GM18517 (cell line): ENCODE data around the gene PLXNB3.

ENCODE experiments used
- ATAC-seq: cut with Tn5 transposase; IDR thresholded peaks from one replicate; pipeline ENCODE4 v1.9.1; 2021; ENCODE audit warnings: mild to moderate bottlenecking, moderate library complexity; ENCODE audit not compliant: unreplicated experiment

Gene PLXNB3

DNA sequence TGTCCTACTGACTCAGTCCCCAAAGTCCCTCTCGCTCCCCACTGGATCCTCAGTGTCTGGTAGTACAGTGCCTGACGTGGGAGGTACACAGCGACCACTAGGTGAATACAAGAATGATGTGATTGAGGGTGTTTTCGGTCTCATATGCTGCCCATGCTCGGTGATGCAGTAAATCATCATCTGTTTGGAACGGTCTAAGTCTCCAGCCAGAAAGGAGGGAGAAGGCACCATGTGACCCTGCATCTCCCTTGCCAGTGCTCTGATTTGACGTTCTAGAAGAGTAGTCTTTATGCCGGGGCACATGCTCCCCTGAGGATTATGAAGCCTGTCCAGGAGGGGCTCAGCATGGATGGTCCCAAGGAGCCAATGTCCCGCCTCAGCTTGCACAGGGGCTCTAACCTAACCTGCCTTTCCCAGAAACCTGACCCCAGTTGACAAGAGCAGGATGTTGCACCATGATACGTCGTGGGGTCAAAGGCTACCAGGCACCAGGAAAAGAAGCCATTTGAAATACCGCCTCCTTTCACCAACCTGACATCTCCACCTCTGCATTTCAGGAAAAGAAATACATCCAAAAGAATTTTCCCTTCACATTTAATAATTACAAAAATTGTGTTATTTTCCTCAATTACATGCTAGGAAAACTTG lies 13.8 kb upstream of the PLXNB3 start:
- no peak for ATAC-seq

DNA sequence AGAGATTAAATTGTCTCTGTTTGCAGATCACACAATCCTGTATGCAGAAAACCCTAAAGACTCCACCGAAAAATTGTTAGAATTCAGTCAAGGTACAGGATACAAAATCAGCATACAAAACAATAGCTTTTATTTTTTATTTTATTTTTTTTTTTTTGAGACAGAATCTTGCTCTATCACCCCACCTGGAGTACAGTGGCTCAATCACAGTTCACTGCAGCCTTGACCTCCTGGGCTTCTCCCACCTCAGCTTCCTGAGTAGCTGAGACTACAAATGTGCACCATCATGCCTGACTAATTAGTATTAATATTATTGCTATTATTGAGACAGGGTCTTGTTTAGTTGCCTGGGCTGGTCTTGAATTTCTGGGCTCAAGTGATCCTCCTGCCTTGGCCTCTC lies 8.9 kb upstream of the PLXNB3 start:
- no peak for ATAC-seq

DNA sequence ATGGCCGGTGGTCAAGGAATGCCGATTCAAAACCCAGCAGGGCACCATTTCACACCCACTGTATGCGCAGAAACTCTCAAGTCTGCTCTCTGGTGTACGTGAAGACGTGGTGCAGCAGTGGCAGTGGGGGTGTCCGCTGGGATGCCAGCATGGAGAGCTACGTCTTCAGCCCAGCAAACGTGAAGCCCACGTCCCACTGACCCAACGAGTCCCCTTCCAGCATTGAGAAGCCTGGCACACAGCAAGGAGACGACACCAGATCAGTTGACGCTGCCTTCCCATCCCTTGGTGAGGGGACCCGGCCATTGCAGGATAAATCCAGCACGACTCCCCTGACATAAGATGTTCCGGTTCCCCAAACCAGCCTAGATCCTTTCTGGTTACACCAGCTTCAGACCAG lies 2.2 kb upstream of the PLXNB3 start:
- ATAC-seq = no peak

DNA sequence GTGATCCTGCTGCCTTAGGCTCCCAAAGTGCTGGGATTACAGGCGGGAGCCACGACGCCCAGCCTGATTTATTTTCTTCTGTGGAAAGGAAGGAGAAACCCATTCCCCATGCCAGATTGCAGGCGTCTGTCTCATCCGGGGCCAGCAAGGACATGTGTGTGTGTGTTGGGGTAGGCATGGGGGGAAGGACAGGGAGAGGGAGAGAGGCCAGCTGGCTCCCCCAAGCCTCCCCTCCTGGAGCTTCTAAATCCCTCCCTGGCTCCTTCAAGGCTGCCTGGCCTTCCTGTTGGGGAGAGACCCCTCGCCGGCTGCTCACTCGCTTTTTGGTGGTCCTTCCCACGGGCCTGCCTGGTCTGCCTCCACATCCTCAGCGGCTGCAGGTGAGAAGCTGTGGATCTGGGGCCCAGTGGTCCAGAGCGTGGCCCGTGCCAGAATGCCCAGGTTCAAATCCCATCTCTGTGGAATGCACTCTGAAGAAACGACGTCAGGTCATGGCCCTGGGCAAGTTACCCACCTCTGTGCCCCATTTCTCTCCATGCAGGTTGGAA lies 1.3 kb upstream of the PLXNB3 start:
- no peak for ATAC-seq

DNA sequence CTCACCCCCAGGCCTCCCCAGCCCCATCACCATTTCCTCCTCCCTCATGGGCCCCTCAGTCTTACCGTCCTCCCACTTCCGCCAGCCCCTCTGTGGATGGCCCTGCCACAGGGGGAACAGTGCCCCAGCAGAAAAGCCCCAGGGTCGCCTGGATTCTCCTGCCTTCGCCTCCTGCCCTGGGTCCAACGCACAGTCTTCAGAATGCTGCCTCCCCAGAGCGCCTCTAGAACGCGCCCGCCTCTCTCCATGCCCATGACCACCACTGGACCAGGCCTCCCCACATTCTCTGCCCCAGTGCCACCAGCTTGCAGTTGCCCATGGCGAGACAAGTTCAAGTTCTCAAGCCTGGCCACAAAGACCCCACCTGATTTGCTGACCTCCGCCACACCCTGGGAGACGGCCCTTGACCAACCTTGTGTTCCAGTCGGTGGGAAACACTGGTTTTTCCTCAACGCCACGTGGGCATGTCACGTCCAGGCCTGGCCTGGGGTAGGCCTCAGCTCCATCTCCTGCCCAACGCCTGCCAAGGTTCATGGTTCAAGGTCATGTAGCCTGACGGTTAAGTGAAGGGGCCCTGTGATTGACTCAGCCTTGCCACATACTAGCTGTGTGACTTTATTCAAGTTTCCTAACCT lies 634 bp upstream of the PLXNB3 start:
- ATAC-seq = no peak

DNA sequence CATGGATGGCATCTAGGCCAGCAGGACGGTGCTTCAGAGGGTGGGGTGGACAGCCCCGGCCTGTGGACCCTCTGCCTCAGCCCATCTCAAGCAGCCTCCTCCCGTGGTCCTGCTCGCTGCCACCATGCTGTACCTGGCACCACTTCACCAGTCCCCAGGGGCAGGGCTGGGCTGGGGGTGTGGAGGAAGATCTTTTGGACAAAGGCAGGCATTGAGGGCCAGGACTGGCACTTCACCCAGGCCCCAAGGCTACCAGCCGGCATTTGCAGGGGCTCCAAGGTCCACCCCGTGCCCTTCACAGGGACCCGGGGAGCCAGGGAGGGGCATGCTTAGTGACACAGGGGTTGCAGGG lies 713 bp downstream of the PLXNB3 start:
- no peak for ATAC-seq

DNA sequence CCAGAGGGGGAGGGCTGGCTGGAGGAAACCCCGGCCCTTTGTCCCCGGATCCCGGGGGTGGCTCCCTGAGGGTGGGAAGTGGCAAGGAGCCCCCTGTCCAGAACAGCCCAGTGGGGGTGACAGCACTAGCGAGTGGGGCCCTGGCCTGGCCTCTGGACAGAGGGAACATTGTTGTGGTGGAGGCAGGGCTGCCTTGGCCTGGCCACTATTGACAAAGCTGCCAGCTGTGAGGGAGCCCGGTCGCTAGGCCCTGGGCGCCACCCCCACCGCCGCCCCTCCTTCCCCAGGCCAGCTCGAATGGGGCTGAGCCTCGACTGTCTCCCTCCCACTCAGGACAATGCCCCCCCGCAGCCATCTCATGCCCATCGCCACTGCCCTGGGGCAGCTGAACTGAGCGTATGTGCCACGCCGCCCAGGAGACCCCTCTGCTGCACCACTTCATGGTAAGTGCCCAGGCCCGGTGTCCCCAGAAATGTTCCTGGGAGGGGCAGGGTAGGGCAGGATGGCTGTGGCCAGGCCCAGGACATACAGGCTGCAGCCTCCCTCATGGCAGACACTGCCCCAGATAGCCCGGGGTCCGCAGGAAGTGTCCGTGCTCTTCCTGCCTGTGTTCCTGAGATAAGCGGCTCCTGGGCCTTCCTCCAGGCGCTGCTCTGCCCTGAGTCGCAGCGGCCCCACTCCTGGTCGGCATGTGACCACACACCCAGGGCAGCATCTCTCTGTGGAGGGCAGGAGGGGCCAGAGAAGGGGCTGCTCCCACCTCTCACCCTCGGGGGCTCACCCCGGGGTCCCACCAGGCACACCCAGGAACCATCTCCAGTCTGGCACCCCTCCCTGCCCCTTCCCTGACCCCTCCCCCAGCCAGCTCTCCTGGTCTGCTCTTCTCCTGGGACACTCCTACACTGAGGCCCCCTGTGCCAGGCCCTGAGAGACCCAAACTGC lies 1.4 kb downstream of the PLXNB3 start:
- no peak for ATAC-seq

DNA sequence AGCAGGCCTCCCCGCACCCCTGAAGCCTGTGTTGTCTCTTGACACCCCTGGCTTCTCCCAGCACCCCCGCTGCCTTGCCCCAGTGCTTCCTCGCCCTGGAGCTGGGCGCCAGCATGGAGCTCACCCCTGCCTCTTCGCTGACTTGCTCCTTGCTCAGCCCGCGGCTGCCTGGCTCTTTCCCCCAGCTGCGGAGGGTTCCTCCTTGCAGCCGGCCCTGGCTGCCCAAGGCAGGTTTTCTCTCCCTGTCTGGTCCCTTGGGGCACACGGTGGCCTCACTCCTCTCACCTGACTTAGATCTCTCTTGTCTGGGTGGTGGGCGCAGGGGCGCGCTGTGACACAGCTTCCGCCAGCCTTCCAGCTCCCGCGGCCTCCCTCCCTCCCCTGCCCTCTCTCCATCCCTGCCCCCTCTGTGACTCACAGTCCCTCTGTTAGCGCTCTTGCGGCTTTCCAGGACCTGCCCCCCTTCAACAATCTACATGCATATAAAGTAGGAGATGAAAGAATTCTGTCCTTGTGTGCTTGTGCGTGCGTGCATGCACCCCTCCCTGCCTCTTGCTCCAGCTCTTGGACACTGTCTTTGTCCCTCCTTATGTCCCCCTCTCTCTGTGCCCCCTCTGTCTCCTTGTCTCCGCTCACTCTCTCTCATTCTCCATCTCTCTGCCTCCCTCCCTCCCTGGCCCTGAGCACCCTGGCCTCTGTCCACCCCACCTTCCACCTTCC lies 2.2 kb downstream of the PLXNB3 start:
- no peak for ATAC-seq

DNA sequence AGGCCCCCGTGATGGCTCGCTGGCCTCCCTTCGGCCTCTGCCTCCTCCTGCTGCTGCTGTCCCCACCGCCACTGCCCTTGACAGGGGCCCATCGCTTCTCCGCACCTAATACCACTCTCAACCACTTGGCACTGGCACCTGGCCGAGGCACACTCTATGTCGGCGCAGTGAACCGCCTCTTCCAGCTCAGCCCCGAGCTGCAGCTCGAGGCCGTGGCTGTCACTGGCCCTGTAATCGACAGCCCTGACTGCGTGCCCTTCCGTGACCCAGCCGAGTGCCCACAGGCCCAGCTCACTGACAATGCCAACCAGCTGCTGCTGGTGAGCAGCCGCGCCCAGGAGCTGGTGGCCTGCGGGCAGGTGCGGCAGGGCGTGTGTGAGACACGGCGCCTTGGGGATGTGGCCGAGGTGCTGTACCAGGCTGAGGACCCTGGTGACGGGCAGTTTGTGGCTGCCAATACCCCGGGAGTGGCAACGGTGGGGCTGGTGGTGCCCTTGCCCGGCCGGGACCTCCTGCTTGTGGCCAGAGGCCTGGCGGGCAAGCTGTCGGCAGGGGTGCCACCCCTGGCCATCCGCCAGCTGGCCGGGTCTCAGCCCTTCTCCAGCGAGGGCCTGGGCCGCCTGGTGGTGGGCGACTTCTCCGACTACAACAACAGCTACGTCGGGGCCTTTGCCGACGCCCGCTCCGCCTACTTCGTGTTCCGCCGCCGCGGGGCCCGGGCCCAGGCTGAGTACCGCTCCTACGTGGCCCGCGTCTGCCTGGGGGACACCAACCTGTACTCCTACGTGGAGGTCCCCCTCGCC lies 3.0 kb downstream of the PLXNB3 start:
- no peak for ATAC-seq

DNA sequence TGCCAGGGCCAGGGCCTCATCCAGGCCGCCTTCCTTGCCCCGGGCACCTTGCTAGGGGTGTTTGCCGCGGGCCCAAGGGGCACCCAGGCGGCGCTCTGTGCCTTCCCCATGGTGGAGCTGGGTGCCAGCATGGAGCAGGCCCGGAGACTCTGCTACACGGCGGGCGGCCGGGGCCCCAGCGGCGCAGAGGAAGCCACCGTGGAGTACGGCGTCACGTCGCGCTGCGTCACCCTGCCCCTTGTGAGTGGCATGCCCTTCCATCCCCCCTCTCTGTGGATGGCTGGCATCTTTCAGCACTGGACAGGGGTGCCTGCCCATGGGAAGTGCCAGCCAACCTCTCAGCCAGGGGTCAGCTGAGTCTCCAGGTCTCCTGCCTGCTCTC lies 3.6 kb downstream of the PLXNB3 start:
- ATAC-seq = no peak

DNA sequence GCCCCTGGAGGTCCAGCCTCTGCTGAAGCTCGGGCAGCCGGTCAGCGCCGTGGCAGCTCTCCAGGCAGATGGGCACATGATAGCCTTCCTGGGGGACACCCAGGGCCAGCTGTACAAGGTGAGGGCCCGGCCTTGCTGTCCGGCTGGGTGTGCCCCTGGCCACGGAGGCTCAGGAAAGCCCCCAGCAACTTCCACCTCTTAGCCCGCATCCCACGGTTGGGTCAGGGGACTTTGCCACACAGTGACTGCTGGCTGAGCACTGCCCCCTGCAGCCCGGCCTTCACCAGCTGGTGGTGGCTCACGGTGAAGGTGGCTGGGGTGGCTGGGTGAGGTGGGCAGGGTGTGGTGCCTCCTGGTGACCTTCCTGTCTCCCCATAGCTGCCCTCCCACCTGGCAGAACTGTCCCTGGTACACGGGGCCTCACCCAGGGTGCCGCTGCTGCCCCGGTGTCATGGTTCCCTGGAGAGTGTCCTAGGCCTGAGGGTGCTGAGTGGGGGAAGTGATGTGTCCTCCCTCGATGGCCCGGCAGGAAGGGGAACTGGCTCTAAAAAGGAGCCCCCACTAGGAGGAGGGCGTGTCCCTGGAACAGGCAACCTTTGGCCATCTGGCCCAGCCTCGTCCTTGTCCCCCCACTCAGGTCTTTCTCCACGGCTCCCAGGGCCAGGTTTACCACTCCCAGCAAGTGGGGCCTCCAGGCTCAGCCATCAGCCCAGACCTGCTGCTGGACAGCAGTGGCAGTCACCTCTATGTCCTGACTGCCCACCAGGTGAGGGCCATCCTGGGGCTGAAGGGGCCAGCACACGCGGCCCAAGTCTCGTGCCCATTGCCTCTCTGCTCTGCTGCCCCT lies 4.5 kb downstream of the PLXNB3 start:
- no peak for ATAC-seq

DNA sequence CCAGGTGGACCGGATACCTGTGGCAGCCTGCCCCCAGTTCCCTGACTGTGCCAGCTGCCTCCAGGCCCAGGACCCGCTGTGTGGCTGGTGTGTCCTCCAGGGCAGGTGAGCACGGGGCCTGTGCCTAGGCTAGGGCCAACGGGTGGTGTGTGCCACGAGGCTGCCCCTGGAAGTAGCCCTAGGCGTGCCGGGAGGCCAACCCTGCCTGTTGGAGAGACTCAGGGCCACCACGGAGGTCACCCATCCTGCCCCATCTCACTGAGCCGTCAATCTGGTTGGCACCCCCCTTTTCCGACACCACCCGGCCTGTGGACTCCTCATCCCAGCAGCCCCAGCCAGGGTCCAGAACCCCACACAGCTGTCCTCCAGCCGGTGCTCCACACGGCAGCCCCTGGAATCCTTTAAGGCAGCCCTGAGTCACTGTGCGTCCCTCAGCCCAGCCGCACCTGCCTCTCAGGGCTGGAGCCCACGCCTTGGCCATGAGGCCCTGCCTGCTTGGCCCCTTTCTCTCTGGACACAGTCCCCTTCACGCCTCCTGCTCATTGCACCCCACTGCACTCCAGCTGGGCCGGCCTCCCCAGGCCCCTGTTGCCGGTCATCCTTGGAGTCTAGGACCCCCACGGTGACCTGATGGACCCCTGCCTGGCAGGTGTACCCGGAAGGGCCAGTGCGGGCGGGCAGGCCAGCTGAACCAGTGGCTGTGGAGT lies 5.3 kb downstream of the PLXNB3 start:
- no peak for ATAC-seq

DNA sequence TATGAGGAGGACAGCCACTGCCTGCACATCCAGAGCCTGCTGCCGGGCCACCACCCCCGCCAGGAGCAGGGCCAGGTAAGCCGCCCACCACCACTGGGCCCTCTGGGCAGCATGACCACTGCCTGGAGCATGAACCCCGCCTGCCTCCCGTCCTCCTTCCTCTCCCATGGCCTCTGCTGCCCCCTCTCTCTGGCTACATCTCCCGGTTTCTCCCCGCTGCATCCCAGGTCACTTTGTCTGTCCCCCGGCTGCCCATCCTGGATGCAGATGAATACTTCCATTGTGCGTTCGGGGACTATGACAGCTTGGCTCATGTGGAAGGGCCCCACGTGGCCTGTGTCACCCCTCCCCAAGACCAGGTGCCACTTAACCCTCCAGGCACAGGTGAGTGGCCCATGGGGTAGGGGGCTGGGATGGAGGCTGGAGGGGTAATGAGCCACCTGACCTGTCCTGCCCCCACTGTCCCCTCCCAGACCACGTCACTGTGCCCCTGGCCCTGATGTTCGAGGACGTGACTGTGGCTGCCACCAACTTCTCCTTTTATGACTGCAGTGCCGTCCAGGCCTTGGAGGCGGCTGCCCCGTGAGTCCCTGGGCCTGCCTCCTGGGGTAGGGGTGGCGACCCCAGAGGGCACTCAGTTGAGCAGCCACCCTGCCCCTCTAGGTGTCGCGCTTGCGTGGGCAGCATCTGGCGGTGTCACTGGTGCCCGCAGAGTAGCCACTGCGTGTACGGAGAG lies 6.0 kb downstream of the PLXNB3 start:
- ATAC-seq = no peak

DNA sequence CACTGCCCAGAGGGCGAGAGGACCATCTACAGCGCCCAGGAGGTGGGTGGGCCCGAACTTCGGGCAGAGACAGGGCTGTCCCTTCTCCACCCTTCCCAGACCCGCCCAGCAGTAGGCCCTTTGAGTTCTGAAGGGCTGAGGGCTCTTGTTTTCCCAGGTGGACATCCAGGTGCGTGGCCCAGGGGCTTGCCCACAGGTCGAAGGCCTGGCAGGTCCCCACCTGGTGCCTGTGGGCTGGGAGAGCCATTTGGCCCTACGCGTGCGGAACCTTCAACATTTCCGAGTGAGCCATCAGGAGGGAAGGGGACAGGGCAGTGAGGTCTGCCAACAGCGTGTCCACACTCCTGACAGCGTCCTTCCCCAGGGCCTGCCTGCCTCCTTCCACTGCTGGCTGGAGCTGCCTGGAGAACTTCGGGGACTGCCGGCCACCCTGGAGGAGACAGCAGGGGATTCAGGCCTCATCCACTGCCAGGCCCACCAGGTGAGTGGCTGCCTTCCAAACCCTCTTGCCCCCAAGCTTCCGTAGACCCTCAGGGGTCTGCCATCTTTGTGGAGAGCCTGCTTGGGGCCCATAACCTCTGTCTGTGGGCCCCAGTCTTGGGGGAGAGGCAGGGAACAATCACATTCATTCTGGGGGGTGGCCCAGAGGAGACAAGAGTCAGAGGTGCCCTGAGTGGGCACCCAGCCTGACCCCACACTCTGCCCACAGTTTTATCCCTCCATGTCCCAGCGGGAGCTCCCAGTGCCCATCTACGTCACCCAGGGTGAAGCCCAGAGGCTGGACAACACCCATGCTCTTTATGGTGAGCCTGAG lies 6.8 kb downstream of the PLXNB3 start:
- no peak for ATAC-seq

DNA sequence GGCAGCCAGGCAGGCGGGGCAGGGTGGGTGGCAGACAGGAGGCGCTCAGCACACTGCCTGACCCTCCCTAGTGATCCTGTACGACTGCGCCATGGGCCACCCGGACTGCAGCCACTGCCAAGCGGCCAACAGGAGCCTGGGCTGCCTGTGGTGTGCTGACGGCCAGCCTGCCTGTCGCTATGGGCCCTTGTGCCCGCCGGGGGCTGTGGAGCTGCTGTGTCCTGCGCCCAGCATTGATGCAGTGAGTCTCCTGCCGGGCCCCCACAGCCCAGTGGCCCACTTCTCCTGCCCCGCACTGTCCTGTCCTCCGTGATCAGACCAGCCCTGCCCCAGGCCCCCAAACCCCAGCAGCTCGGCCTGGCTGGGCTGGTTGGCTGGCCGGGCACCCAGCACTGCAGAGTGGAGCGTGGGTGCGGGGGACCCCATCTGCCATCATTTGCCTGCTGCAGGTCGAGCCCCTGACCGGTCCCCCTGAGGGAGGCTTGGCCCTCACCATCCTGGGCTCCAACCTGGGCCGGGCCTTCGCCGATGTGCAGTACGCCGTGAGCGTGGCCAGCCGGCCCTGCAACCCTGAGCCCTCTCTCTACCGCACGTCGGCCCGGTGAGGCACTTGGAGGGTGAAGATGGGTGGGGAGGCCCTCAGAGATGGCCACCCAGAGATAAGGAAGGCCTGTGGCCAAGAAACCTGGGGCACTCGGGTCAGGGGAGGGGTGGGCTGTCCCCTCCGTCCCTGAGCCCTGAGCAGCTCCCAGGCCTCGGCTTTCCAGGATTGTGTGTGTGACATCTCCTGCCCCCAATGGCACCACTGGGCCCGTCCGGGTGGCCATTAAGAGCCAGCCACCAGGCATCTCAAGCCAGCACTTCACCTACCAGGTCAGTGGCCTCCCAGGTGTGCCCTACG lies 7.6 kb downstream of the PLXNB3 start:
- no peak for ATAC-seq
